Loucy (cell line): ENCODE data around the gene XPC.

Experiments used
- EZH2phosphoT487 ChIP-seq: fragments of 200-600 bp; IDR thresholded peaks from 2 replicates; pipeline ENCODE4 v1.6.1; 2018; ENCODE audit warnings: antibody characterized with exemption, mild to moderate bottlenecking, moderate library complexity, borderline replicate concordance
- TF ChIP-seq, protein P1 (sequence below): fragments of 200-600 bp; sonication (generic); conservative IDR thresholded peaks from 2 replicates; pipeline ENCODE4 v1.5.1; 2014; ENCODE audit warnings: mild to moderate bottlenecking, antibody characterized with exemption, low read length

DNA sequence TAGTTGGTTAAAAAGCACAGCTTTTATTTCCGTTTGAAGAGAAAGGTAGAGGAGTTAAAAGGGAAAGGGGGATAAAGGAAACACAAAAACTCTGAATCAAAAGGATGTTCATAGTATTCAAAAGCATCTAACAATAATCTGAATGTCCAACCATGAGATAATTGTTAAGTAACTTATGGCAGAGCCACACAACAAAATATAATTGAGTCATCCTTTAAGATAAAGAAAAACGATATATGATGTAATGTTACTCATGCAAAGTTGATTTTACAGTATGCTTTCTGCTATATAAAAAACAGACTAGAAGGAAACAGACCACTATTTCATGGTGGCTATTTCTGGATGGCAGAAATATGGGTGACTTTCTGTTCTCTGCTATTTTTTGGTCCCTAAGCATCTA, 3.9 kb downstream of the XPC start:
- TF ChIP-seq, protein P1, sequence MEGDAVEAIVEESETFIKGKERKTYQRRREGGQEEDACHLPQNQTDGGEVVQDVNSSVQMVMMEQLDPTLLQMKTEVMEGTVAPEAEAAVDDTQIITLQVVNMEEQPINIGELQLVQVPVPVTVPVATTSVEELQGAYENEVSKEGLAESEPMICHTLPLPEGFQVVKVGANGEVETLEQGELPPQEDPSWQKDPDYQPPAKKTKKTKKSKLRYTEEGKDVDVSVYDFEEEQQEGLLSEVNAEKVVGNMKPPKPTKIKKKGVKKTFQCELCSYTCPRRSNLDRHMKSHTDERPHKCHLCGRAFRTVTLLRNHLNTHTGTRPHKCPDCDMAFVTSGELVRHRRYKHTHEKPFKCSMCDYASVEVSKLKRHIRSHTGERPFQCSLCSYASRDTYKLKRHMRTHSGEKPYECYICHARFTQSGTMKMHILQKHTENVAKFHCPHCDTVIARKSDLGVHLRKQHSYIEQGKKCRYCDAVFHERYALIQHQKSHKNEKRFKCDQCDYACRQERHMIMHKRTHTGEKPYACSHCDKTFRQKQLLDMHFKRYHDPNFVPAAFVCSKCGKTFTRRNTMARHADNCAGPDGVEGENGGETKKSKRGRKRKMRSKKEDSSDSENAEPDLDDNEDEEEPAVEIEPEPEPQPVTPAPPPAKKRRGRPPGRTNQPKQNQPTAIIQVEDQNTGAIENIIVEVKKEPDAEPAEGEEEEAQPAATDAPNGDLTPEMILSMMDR = no peak
- no peak for TF ChIP-seq EZH2phosphoT487
